Right hindlimb (tissue), 1 donor: Measurements from ENCODE around the gene VAC14.

Experiments
- DNase-seq: peaks from one replicate; pipeline ENCODE4 v3.0.0-alpha.2; 2018

VAC14 gene

DNA sequence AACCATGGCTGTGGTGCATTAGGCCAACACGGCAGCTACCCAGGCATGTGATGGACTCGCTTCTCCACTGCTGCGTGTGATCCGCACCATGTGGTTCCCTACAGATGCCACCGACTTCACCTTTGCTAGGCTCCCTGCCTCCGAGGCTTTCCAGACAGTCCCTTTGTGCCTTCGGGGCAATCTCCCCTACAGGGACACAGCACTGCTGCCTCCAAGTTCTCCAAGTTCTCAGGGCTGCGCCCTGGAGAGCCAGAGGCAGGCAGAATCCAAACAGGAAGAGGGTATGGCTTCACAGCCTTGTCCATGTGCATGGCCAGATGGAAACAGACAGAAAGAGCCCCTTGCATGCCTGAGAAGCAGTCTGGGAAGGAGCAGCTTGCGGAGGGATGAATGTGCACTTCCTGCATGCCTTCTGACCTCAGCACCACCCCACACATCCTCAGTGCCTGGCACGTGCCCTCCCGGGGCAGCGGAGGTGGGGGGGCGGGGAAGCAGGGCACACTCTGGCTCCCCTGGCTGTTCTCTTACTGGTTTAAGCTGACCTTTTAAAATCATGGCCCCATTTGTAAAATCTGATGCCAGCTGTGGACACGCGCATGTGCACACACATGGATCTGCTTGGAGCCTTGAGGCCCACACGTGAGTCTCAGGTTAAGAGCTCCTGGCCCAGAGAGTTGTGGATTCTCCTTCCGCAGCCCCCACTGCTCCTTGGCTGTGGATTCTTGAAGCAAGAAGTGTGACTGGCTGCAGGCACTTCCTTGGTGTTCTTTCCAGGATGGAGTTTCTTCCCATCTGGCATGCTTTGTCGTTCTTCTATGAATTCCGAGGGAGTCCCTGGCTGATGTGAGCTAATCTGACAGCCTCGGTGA lies 59.8 kb downstream of the VAC14 start:
- no peak for DNase-seq

DNA sequence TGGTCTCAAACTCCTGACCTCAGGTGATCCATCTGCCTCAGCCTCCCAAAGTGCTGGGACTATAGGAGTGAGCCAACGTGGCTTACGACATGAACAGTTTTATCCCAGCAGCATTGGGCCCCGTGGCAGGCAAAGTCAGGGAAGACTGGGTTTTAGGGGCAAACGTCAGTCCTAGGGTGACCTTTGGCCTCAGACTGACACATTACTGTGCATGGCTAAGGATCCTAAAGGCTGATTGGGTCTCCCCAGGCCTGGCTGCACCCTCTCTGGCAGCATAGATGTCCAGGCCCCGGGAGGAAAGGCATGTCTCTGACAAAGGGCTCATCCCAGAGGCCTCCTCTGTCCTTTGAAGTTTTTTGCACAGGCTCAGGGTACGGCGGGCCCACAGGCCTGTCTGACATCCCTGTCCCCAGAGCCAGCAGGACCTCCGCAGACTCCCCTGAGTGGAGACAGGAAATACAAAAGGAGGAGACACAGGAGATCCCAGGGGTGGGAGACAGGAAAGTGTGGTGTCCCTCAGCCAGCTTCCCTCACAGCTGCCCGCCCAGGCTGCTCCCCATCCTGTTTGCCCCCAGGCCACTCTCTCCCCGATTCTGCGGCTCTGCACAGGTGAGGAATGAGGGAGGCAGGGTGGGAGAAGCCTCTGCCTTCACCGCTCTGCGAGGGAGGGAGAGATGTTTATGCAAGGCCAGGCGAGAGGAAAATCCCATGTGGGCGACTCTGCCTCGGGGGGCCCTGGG lies 60.6 kb downstream of the VAC14 start:
- DNase-seq = no peak

DNA sequence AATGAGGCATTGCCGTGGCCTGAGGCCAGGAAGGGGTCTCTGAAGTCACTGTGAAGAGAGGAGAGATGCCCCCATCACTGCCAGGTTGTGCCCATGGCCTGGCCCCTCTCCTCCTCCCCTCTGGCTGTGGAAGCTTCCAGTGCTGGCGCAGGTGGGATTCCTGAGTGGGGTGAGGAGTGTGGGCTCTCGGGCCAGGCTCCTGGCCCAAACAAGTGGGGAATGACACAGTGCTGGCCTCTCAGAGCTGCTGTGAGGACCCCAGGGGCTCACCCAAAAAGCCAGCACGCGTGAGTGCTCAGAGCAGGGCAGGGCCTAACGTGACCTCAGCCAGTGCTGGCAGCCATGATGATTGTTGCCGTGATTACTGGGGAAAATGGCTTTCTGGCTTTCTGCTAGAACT lies 61.6 kb downstream of the VAC14 start:
- no peak for DNase-seq

DNA sequence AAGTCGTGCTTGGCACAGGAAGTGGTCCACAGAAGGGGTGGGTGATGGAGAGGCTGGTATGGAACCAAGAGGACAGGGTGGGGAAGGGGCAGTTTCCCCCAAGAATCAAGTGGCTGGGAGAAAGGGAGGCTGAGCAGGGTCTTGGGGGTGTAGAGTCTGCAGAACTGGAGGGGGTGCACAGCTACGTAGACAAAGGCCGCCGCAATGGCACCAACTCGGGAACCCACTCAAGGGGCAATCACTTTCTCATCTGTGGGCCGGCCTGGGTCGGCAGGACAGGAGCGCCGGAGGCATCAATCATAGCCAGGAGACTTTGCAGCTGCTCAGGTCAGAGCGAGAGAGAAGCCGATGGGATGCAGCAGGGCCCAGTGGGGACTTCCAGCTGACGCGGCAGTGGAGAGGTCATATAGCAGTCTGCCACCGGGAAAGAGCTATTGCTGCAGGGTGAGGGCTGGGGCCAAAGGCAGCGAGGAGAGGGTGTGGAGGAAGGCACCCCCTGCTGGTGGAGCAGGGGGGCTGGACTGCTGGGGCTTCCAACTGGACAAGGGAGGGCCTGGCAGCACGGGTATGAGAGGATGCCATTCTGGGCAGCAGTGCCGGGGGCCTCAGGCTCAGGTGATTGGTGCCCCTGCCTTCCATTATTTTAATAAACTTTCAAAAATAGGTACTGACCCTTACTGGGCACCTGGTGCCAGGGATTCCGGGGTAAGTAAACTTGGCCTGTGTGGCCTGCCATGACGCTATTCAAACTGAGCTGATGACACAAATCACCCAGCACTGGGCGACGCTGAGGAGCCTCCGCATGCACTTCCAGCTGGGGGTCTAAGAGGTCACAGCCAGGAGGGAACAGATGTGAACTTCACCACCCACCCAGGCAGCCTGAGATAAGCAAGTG lies 62.6 kb downstream of the VAC14 start:
- DNase-seq = peak; percentile 84

DNA sequence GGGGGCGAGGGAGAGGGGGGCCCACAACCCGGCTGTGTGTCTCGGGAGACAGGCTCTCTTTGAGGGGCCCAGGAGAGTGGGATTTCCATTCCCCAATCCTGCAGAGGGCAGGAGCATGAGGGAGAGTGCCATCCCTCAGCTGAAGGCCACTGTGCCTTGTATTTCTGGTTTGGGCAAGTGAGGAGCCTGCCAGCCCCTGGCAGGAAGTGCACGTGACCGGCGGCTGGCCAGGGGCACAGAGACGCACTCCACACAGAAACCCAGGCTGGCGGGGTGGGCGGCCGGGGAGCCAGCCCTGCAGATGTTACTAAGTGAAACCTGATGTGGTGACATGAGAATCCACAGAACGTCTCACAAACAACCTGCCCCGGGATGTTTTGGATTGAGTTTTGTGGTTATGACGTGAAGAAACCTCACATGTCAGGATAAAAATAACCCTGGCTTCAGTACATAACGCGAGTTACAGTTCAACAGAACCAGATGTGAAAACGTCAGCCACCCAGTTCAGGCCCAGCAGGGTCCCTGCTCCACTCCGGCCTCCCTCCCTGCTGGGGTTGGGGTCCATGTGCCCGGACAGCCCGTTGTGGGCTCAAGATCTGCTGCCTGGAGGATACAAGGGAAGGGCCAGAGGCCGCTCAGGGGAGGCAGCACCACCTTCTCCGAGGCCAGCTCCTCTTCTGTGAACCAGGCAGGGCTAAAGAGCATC lies 63.4 kb downstream of the VAC14 start:
- DNase-seq = peak; percentile 88

DNA sequence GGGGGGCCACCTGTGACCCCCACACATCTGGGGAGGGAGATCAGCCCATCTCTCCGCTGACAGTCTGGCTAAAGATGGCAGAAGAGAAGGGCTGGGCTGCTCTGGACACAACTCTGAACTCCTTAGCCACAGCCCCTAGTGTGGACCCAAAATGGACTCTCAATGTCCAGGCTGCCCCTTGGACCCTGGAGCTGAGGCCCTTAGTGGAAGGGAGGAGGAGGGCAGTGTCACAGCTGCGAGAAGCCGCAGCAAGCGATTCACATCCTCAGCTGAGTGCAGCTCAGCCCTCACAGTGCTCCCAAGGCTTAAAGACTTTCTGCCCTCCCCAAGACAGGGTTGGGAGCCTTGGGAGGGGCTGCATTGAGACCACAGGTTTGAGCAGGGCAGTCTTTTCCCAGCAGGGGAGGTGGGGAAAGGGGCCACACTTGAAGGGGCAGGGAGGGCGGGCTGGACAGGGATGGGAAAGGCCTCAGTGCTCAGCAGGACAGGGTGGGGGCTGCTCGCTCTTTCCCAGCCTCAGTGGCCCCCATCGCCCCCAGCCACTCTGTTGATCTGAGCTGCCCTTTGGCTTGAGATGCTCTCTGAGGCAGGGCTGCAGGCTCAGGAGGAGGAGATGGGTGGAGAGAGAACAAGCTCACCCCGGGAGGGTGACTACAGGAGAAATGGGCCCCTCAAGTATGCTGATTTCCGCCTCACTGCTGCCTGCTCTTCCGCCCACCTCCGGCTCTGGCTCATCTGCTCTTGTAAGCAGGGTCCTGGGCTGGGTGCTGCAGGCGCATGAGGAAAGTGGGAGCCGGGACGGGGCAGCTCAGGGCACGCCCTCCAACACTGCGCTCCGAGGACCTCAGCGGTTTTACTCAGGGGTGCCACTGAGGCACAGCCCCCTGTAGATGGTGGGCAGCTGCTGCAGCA lies 64.2 kb downstream of the VAC14 start:
- no peak for DNase-seq

DNA sequence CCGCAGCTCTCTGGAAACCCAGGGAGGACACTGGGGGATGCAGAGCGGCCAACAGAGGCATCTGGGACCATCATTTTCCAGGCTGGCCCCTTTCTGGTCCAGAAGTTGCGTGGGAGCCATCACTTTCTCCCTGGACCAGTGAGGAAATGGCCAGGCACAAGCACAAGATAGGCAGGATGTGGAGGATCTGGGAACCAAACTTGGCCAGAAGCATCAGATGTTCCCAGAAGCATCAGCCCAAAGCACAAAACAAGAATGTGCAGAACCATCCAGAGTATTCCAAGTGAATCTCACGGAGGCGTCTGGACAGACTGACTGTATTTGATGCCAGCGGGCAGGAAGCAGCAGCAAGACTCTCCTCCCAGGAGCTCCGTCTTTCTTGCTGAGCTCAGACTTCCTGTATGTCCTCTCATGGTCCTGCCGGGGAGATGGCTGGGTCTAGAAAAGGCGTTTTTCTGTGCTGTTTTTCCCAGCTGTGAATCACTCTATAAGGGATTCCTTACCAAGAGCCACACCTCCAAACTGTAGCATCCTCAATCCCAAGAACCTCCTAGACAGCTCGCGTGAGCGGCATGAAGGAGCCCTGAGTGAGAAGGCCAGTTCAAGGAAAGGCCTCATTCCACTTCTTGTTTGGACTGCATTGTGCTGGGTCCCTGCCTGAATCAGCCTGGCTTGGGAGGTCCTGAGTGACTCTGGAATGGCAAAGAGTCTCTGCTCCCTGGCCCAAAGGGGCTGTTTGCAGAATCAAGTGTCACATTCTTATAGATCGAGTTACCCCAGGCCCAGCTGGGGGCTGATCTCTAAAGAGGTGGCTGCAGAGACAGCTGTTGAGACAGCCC lies 65.6 kb downstream of the VAC14 start:
- peak; percentile 90 for DNase-seq

DNA sequence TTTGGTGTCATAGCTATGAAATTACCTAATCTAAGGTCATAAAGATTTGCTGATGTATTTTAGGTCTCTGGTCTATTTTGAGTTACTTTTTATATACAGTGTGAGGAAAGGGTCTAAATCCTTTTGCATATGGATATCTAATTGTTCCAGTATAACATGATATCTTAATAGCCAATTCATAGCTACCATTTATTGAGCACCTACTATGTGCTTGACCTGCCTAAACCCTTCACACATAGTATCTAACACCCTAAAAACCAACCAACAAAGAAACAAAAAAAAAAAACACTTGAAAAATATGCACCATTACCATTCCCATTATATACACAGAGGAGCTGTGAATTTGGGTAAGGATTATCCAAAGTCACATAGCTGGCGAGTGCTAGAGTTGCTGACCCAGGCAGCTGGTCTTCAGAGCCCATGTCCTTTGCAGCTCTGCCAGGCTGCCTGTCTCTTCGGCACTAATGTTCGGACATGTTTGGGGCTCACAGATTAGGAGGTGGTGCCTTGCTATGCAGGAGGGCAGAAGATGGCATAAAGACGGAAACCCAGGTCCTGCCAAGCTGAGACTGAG lies 66.3 kb downstream of the VAC14 start:
- DNase-seq = no peak

DNA sequence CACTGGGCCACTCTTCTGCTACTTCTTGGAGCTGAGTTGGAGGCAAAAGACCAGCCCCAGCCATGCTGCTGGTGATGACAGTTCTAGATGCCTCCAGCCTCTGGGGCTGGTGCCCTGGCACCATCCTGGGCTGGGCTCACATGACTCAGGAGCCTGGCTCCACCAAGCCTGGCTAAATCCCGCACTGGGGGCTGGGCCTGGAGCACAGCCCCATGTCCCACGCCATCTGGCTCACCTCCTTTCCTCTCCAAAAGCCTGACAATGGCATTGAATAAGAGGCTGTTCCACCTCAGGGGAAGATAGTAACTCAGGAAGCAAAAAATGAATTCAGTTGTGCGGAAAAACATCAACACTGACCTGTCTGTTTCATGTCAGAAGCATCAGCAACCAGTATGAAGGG lies 70.0 kb downstream of the VAC14 start:
- no peak for DNase-seq

DNA sequence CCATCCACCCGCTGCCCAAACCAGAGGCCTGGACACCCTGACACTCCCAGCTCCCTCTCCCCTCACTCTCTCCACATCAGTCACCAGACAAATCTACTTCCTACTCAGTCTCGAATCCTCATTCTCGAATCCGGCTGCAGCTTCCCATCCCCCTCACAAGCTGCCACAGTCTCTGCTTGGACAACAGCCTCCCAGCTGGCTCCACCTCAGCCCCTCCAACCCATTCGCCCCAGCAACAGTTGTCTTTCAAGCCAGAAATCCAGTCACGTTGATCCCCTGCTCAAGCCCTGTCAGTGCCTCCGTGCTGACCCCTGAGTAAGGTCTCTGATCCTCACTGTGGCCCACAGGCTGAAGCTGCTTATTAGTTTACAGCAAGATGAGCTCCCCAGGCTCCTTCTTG lies 70.9 kb downstream of the VAC14 start:
- DNase-seq = peak; percentile 65

DNA sequence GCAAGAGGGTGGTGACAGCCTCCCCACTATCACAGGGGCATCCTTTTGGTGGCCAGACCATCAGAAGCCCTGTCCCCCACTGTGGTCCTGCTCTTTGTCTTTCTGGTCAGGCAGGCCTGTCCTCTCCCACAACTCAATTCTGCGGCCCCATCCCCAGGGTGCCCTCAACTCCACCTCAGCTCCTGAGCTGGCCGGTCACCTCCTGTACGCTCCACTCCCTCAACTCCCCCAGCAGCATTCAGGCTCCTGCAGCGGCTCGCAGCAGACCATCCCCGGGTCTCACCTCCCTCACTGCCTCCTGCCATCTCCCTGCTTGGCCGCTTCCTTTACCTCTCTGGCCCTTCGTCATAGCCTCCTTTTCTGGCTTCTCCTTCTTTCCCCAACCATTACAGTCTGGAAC lies 71.7 kb downstream of the VAC14 start:
- DNase-seq = no peak

DNA sequence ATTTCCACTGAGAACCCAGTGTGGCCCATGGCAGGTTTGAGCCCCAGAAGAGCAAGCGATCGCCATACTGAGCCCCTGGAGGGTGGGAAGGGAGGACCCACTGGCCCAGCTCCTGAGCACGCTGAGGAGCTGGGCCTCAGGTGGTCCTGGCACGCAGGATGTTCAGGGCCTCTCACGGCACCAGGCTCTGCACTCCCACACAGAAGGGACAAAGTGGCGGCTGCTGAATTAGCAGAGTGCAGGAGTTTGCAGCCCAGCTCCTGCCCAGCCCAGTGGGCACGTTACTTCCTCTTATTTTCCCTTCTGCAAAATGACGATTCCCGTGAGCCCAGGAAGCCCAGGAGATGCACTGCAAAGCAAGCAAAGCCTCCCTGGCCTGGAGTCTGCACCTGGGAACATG lies 72.8 kb downstream of the VAC14 start:
- DNase-seq = no peak

DNA sequence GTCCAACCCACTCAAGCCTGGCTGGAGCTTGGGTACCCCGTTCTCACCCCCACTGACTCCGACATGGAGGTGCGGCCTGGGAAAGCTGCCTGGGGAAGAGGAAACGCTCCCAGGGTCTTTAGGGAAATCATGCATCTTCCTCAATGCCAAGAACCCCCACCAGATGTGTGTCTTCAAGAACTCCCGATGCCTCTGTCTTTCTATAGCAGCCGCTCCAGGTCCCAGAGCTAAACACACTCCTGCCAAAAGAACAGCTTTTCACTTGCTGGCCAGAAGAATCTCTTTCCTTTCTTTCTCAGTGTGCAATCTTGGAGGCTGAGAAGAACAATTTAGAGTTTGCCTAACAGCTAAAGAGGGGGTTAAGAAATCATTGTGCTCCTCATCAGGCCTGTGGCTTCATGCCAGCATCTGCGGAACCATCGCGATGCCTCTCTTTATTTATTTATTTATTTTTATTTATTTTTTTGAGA lies 74.0 kb downstream of the VAC14 start:
- peak; percentile 91 for DNase-seq

DNA sequence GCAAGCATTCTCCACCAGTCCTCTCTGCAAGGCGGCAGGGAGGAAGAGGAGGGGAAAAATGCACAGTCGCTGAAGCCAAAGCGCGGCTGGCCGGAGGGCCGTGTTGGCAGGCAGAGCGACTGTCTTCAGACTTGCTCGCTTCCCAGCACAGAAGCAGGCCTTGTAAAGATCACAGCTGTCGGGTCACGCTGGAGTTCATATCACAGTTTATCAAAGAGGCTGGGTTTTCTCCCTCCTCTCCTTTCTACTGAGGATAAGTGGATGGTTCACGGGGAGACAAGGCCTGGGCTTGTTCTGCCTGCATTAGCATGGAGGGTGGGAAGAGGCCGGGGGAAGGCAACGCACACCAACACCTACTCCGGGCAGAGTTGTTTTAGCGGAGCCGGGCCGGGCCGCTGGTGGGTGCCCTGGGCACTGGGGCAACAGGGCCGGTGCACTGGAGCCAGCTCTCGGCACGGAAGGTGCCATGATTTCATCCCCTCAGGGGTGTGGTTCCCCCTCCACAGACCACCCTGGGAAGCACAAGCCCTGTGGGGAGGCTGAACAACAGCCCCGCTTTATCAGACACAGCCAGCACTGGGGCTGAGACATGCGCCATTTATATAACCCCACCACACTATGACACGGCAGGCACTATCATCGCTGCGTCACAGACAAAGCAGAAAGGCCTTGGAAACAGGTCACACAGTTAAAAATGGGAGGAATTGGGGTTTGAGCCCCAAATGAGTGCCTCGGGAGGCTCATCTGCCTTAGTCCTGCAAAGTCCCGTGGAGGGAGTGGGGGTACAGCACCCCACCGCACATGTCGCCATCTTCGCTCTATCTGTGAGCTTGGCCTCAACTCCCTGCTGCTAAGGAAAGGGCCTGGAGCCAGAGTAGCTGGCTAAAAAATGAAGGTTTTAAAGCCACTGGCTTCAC lies 74.8 kb downstream of the VAC14 start:
- DNase-seq = peak; percentile 88

DNA sequence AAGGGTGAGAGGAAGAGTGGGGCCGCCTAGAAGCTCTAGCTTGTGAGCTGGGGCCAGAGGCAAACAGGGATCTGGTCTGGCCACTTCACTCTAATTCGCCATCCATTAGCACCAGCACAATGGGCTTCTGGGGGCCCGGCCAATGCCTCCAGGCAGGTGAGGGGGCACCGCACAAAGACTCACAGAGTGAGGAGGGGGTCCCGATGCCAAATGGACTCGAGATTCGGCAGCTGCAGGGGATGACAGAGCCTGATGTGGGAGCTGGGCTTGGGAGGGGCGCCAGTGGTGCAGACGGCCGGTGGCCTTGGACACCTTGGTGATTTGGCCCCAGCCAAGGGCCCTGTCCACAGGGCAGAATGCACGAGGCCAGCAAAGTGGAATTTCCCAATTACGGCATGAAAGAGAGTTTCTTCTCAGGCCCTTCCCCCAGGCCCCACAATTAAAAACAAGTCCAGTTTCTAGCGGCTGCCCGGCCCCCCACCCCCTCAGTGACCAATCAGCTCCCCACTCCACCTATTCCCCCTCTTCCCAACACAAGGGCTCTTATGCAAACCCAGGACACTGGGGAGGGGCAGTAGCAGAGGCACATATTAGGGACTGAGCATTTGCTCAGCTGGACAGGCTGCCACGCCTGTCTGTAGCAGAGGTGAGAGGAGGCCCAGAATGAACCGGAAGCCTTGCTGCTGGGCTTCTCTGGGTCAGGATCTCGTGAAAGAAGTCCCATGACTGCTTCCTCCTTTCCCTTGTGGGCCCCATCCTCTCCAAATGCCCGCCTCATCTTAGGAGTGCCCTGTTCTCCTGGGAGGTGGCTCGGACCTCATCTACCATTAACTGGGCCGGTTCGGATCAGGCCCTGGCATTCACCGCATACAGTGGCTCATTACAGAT lies 75.7 kb downstream of the VAC14 start:
- peak; percentile 66 for DNase-seq

DNA sequence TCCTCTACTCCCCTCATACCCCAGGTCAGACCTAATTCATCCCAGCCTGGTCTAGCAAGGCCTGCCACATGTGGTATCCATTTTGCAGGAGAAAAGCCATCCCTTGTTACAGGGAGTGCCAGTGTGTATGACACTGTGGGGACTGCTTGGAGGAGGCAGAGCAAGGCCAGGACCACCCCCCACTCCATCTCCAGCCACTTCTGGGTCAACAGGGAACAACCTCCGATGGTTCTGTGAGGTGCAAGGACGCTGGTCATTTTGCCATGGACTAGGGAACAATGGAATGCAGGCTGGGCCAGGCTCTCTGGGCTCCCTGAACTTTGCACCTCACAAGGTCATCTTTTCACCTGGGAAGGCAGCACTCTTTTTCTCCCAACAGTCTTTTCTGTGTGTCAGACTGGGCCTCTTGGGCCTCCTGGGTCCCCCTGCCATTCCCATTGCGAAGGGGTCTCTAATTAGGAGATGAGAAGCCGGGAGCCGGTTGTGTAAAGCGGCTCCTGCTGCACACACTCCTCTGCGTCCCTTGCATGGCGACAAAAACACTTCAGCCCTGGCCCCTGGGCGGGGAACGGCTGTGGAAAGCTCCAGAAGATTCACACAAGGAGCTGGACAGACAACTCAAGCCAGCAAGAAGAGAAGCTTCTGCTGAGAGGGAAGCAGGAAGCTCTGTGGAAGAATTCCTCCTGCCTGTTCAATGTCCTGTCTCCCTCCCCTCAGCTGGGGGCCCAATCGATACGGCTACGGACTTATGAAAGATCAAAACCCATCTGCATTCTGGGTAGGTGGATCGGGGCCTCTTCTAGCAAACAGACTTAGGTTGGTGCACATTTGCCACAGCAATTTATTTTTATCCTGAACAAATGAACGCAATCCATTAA lies 76.6 kb downstream of the VAC14 start:
- no peak for DNase-seq

DNA sequence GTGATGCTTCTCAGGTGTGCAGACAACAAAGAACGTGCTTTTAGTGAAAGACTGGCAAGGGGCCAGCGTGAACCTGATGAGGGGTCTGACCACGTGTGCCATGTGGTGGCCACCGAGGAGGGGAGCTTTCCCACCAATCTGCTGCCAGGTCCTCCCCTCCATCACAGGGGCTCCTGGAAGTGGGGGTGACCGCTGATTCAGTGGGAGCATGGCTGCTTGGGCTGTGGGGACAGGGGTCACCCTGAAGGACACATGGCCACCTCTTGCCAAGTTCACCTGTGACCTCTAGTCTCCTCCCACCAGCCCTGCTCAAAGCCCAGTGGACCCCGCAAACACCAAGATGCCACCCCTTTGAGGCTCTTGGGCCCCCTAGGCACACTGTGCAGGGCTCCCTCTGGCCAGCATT lies 77.2 kb downstream of the VAC14 start:
- no peak for DNase-seq
